ENCODE measurements around the gene POTEG. TPM values are rescaled to one million over a fixed set of nuclear protein-coding genes. Genes with fewer than 3 reads are reported as not detected.
"Not testable (repeated sequence)": the region's sequence is repeated elsewhere in the genome, so short reads cannot be mapped to it uniquely, and the experiment has no call there.

POTEG gene
- polyA plus RNA-seq, 1 donor (not counting 4 experiments of a cell fraction or from before 2014, with no cell fraction given): not detected

DNA sequence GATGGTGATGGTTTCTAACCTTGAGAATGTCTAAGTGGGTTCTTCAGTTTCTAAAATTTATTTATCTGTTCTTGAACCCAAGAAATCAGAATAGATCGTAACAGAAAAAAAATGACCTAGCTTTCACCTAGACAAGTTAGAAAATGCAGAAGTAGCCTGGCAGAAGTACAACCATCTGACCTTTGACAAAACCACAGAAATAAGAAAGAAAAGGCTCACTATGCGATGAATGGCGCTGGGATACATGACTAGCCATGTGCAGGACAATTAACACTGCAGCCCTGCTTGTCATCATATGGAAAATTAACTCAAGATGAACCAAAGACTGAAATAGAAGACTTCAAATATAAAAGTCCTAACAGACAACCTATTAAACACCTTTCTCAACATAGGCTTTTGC, 5.7 kb upstream of the POTEG start:
- H3K79me2 ChIP-seq (ENCODE audit: control insufficient read depth, insufficient read depth, low read length); H3K9me1 ChIP-seq (ENCODE audit: control insufficient read depth, extremely low read depth, insufficient read depth, low read length); H3K9me3 ChIP-seq (ENCODE audit: control insufficient read depth, low read depth, low read length); FAIRE-seq; H4K20me1 ChIP-seq (ENCODE audit: control insufficient read depth, extremely low read depth, insufficient read depth, low read length); H3K27ac ChIP-seq (ENCODE audit: control insufficient read depth, insufficient read depth, low read length); H3K4me1 ChIP-seq (ENCODE audit: control insufficient read depth, extremely low read depth, insufficient read depth, low read length); H3K36me3 ChIP-seq (ENCODE audit: control insufficient read depth in 2 of 2, extremely low read depth in 1 of 2, insufficient read depth in 2 of 2, low read length in 2 of 2); H3K9ac ChIP-seq (ENCODE audit: control insufficient read depth, extremely low read depth, insufficient read depth, low read length); H3K4me2 ChIP-seq (ENCODE audit: control insufficient read depth, extremely low read depth, insufficient read depth, low read depth, low read length); DNase-seq (ENCODE audit: low read depth, low spot score); H3K27me3 ChIP-seq (ENCODE audit: control insufficient read depth, extremely low read depth, insufficient read depth, low read length); dilution Hi-C loops (cut with MboI; ENCODE audit: extremely low pct_ligation_motif_present, low sequenced_read_pairs); H3K4me3 ChIP-seq (ENCODE audit: control insufficient read depth in 2 of 3, extremely low read depth in 1 of 3, insufficient read depth in 2 of 3, low read depth in 1 of 3, low read length in 3 of 3); H2AFZ ChIP-seq (ENCODE audit: control insufficient read depth, low read length): not testable (repeated sequence)

DNA sequence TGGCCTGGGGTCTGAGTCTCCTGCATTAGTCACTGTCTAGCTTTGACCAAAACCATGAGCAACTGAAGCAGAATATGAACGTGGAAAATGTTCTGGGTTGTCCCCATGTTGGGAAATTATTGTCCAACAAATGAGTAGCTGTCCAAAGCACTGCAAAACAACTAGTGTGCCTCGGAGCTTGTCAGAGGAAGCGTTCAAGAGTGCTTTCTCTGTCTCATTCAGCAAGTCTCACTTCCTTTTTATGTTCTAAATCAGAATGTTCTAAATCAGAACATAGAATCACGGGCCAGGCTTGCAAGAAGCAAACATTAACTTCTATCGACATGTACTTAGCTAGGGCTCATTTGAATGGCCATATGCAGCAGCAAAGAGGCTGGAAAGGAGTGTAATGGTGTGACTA, 5.1 kb upstream of the POTEG start:
- dilution Hi-C loops (cut with MboI; ENCODE audit: extremely low pct_ligation_motif_present, low sequenced_read_pairs); H3K27me3 ChIP-seq (ENCODE audit: control insufficient read depth, extremely low read depth, insufficient read depth, low read length); FAIRE-seq: not testable (repeated sequence)

DNA sequence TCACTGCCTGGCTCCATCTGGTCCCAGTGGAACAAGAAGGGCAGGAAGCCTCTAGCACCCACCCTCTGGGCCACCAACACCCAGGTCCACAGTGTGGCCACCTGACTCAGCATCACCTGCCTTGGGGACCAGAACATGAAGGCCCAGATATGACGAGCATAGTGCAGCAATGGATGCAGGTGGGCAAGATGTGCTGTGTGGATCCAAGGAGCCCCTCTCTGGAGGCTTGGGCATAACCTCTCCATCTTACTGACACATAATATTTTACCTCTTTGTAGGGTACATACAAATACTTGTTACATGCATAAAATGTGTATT, 2.9 kb upstream of the POTEG start:
- FAIRE-seq; H3K79me2 ChIP-seq (ENCODE audit: control insufficient read depth, insufficient read depth, low read length); H3K9ac ChIP-seq (ENCODE audit: control insufficient read depth, extremely low read depth, insufficient read depth, low read length); H3K27ac ChIP-seq (ENCODE audit: control insufficient read depth, insufficient read depth, low read length); H3K27me3 ChIP-seq (ENCODE audit: control insufficient read depth, extremely low read depth, insufficient read depth, low read length); H3K9me3 ChIP-seq (ENCODE audit: control insufficient read depth, low read depth, low read length); H3K4me1 ChIP-seq (ENCODE audit: control insufficient read depth, extremely low read depth, insufficient read depth, low read length); H3K4me2 ChIP-seq (ENCODE audit: control insufficient read depth, extremely low read depth, insufficient read depth, low read depth, low read length); DNase-seq (ENCODE audit: low read depth, low spot score); H2AFZ ChIP-seq (ENCODE audit: control insufficient read depth, low read length); H3K9me1 ChIP-seq (ENCODE audit: control insufficient read depth, extremely low read depth, insufficient read depth, low read length); H4K20me1 ChIP-seq (ENCODE audit: control insufficient read depth, extremely low read depth, insufficient read depth, low read length); H3K4me3 ChIP-seq (ENCODE audit: control insufficient read depth in 2 of 3, extremely low read depth in 1 of 3, insufficient read depth in 2 of 3, low read depth in 1 of 3, low read length in 3 of 3); H3K36me3 ChIP-seq (ENCODE audit: control insufficient read depth in 2 of 2, extremely low read depth in 1 of 2, insufficient read depth in 2 of 2, low read length in 2 of 2); dilution Hi-C loops (cut with MboI; ENCODE audit: extremely low pct_ligation_motif_present, low sequenced_read_pairs): not testable (repeated sequence)

More for the DNA sequence above, 5.1 kb upstream of the POTEG start:
- H3K9me3 ChIP-seq (ENCODE audit: control insufficient read depth, low read depth, low read length); H3K9ac ChIP-seq (ENCODE audit: control insufficient read depth, extremely low read depth, insufficient read depth, low read length); H3K4me3 ChIP-seq (ENCODE audit: control insufficient read depth in 2 of 3, extremely low read depth in 1 of 3, insufficient read depth in 2 of 3, low read depth in 1 of 3, low read length in 3 of 3); H2AFZ ChIP-seq (ENCODE audit: control insufficient read depth, low read length); H3K79me2 ChIP-seq (ENCODE audit: control insufficient read depth, insufficient read depth, low read length); H4K20me1 ChIP-seq (ENCODE audit: control insufficient read depth, extremely low read depth, insufficient read depth, low read length); H3K4me2 ChIP-seq (ENCODE audit: control insufficient read depth, extremely low read depth, insufficient read depth, low read depth, low read length); H3K9me1 ChIP-seq (ENCODE audit: control insufficient read depth, extremely low read depth, insufficient read depth, low read length); H3K27ac ChIP-seq (ENCODE audit: control insufficient read depth, insufficient read depth, low read length); H3K36me3 ChIP-seq (ENCODE audit: control insufficient read depth in 2 of 2, extremely low read depth in 1 of 2, insufficient read depth in 2 of 2, low read length in 2 of 2); DNase-seq (ENCODE audit: low read depth, low spot score); H3K4me1 ChIP-seq (ENCODE audit: control insufficient read depth, extremely low read depth, insufficient read depth, low read length): not testable (repeated sequence)

- H2AFZ ChIP-seq (ENCODE audit: control insufficient read depth, low read length); H3K36me3 ChIP-seq (ENCODE audit: control insufficient read depth in 2 of 2, extremely low read depth in 1 of 2, insufficient read depth in 2 of 2, low read length in 2 of 2); H3K9ac ChIP-seq (ENCODE audit: control insufficient read depth, extremely low read depth, insufficient read depth, low read length); H3K79me2 ChIP-seq (ENCODE audit: control insufficient read depth, insufficient read depth, low read length); H3K4me3 ChIP-seq (ENCODE audit: control insufficient read depth in 2 of 3, extremely low read depth in 1 of 3, insufficient read depth in 2 of 3, low read depth in 1 of 3, low read length in 3 of 3); H3K27me3 ChIP-seq (ENCODE audit: control insufficient read depth, extremely low read depth, insufficient read depth, low read length); DNase-seq (ENCODE audit: low read depth, low spot score); H3K4me2 ChIP-seq (ENCODE audit: control insufficient read depth, extremely low read depth, insufficient read depth, low read depth, low read length); H3K9me1 ChIP-seq (ENCODE audit: control insufficient read depth, extremely low read depth, insufficient read depth, low read length); H3K4me1 ChIP-seq (ENCODE audit: control insufficient read depth, extremely low read depth, insufficient read depth, low read length); H3K27ac ChIP-seq (ENCODE audit: control insufficient read depth, insufficient read depth, low read length); H3K9me3 ChIP-seq (ENCODE audit: control insufficient read depth, low read depth, low read length); FAIRE-seq; dilution Hi-C loops (cut with MboI; ENCODE audit: extremely low pct_ligation_motif_present, low sequenced_read_pairs); H4K20me1 ChIP-seq (ENCODE audit: control insufficient read depth, extremely low read depth, insufficient read depth, low read length): not testable (repeated sequence)
Observed at GRCh38 chr14:19436311-19437125, 2.4 kb upstream of the POTEG start.

DNA sequence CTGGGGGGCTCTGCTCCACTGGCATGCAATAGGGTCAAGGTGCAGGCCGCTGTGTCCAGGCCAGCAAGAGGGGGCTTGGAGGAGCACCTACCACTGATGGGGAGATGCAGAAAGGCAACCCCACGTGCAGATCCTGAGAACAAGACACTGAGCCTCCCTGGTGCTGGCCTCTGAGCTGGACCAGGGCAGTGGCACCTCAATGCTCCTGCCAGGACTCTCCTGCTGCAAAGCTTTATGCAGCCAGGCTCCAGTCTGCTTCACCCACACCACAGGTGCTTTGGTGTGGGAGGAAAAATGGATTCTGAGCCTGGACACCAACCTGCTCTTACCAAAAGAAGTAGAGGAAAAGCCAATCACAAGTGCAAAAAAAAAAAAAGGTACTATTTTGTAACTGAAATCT, 1.7 kb upstream of the POTEG start:
- H3K9me1 ChIP-seq (ENCODE audit: control insufficient read depth, extremely low read depth, insufficient read depth, low read length); FAIRE-seq; H3K36me3 ChIP-seq (ENCODE audit: control insufficient read depth in 2 of 2, extremely low read depth in 1 of 2, insufficient read depth in 2 of 2, low read length in 2 of 2); H2AFZ ChIP-seq (ENCODE audit: control insufficient read depth, low read length); H3K27ac ChIP-seq (ENCODE audit: control insufficient read depth, insufficient read depth, low read length); H3K4me3 ChIP-seq (ENCODE audit: control insufficient read depth in 2 of 3, extremely low read depth in 1 of 3, insufficient read depth in 2 of 3, low read depth in 1 of 3, low read length in 3 of 3); H3K27me3 ChIP-seq (ENCODE audit: control insufficient read depth, extremely low read depth, insufficient read depth, low read length); H3K9ac ChIP-seq (ENCODE audit: control insufficient read depth, extremely low read depth, insufficient read depth, low read length); H3K9me3 ChIP-seq (ENCODE audit: control insufficient read depth, low read depth, low read length); H4K20me1 ChIP-seq (ENCODE audit: control insufficient read depth, extremely low read depth, insufficient read depth, low read length); dilution Hi-C loops (cut with MboI; ENCODE audit: extremely low pct_ligation_motif_present, low sequenced_read_pairs); H3K79me2 ChIP-seq (ENCODE audit: control insufficient read depth, insufficient read depth, low read length); H3K4me1 ChIP-seq (ENCODE audit: control insufficient read depth, extremely low read depth, insufficient read depth, low read length); H3K4me2 ChIP-seq (ENCODE audit: control insufficient read depth, extremely low read depth, insufficient read depth, low read depth, low read length); DNase-seq (ENCODE audit: low read depth, low spot score): not testable (repeated sequence)
